ENCODE measurements around the gene IFITM1.
"Not testable (repeated sequence)": the region's sequence is repeated elsewhere in the genome, so short reads cannot be mapped to it uniquely, and the experiment has no call there.

Gene IFITM1

GRCh38 chr11:328012-328411, 14.2 kb downstream of the IFITM1 start:
- no peak for DNase-seq

DNA sequence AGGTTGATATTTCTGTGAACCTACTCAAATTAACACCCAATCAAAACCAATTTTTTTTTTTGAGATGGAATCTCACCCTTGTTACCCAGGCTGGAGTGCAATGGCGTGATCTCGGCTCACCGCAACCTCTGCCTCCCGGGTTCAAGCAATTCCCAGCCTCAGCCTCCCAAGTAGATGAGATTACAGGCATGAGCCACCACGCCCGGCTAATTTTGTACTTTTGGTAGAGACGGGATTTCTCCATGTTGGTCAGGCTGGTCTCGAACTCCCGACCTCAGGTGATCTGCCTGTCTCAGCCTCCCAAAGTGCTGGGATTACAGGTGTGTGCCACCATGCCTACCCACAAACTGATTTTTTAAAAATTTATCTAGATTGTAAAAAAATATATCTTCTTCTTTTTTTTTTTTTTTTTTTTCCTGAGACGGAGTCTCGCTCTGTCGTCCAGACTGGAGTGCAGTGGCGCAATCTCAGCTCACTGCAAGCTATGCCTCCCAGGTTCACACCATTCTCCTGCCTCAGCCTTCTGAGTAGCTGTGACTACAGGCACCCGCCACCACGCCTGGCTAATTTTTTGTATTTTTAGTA, 14.8 kb downstream of the IFITM1 start:
- DNase-seq, result not testable (repeated sequence)

DNA sequence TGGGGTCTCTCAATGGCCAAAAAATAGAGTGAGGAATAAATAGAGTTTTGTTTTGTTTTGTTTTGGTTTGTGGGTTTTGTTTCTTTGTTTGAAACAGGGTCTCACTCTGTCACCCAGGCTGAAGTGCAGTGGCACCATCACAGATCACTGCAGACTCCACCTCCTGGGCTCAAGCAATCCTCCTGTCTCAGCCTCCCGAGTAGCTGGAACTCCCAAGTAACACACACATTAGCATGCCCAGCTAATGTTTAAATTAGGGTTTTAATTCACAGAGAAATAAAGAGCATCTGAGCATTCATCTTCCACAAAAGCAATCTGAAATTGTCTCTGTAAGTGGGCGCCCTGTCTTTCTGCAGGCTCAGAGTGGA, 16.0 kb downstream of the IFITM1 start:
- no peak for DNase-seq

DNA sequence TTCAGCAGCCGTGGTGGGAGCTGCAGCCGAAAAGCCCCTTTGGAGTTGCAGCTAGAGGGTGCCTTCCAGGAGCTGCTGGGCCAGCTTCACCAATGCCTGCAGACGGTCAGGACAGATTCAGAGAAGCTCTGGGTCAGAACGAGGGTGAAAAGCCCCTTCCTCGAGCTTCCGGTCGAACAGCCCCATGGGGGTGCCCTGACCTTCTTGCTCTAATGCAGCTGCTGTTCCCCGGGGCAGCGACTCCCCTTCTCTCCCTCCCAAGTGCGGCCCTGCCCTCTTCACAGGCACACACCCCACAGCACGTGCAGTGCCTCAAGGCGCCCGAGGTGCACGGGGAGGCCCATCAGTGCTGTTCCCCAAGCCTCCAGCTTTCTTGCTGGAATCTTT, 16.5 kb downstream of the IFITM1 start:
- no peak for DNase-seq

DNA sequence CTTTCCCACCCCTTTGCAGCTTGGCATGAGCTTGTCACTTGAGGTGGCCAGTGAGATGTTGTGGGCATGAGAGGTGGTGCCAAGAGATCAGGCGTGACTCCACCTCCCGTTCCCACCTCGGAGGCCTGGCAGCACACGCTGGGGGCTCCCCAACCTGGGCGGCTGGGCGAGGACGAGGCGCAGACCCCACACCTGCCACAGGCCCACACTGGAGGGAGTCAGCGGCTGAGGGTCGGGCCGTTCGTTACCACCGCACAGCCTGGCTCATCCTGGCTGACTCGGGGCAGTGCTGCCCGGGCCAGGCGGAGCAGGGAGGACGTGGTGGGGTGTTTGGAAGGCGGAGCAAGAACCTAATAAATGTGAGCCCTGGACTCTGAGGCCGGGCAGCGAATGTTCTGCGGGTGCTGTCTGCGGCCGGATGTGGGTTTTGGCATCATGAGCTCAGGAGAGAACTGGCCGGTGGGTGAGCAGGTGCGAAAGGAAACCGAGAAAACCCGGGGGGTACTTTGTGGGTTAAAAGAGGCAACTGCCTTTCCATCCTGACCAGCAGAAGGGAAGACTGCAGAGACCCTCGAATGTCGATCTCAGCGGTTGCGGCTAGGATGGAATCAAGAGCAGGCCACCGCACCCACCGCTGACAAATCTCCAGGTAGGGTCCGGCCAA, 17.0 kb downstream of the IFITM1 start:
- no peak for DNase-seq

DNA sequence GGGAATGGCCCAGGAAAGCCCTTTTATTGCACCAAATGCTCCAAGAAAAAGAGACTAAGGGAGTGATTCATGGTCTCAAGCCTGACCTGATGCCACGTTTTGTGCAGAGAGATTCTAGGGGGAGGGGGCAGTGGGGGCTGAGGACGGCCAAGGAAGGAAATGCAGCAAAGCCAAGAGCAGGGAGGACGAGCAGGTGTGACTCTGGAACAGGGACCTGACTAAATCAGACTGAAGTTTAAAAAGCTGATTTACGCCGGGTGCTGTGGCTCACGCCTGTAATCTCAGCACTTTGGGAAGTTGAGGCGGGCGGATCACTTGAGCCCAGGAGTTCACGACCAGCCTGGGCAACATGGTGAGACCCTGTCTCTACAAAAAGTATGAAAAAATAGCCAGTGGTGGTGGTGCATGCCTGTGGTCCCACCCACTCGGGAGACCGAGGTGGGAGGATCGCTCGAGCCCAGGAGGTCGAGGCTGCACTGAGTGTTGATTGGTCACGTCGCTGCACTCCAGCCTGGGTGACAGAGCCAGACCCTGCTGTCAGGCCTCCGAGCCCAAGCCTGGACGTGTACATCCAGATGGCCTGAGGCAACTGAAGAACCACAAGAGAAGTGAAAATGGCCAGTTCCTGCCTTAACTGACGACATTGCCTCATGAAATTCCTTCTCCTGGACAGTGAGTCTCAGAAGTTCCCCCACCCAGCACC, 17.7 kb downstream of the IFITM1 start:
- no peak for DNase-seq

DNA sequence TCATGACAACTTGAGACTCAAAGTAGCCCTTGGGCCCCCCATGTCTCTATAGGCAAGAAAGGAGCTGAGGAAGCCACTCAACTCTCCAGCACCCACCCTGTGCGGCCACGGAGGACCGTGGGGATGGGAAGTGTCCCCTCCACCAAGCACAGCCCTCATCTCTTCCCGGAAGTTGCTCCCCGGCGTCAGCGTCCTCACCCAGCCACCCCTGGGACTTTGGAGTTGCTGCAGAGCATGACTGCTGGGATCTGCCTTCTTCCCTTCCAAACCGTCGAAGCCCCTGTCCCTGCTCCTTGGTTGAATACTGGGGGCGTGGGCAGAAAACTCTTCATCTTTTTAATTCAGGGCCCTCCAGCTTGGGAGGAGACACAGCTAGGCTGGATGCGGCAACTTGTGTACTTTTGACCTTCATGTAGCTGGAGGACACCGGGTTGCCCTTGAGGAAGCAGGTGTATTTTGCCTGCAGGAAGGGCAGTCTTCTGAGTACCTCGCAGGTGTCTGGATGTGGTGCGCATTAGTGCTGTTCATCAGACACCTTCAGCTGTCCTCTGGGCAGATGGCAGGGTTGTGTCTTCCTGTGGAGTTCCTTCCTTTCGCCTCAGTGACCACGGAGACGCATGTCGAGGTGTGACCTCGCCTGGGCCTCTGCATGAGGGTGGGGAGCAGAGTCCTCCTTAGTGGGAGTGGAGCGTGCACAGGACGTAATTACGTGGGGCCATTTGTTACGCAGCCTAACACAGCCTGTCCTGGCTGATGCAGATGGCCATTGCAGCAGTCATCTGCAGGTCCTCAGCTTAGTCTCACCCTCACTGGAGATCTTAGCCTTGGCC, 19.0 kb downstream of the IFITM1 start:
- DNase-seq, result no peak

DNA sequence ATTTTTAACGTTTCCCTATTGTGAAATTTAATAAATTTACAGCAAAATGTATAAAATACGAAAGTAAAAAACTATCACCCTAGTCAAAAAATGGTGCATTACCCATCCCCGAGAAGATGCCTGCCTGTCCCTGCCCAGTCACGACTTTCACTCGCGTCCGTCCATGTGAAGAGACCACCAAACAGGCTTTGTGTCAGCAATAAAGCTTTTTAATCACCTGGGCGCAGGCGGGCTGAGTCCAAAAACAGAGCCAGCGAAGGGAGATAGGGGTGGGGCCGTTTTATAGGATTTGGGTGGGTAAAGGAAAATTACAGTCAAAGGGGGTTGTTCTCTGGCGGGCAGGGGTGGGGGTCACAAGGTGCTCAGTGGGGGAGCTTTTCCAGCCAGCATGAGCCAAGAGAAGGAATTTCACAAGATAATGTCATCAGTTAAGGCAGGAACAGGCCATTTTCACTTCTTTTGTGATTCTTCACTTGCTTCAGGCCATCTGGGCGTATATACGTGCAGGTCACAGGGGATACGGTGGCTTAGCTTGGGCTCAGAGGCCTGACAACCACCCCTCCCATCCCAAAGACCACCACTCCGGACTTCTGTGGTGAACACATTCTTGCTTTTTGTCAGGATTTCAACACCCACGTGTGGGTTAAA, 19.9 kb downstream of the IFITM1 start:
- DNase-seq, result not testable (repeated sequence)

GRCh38 chr11:334264-334994, 20.6 kb downstream of the IFITM1 start:
- no peak for DNase-seq

GRCh38 chr11:335779-336658, 22.2 kb downstream of the IFITM1 start:
- no peak for DNase-seq

- no peak for DNase-seq
These were observed 22.9 kb downstream of the IFITM1 start for GRCh38 chr11:336659-337198.

- DNase-seq, result no peak
These were observed 23.9 kb downstream of the IFITM1 start for GRCh38 chr11:337711-338110.

DNA sequence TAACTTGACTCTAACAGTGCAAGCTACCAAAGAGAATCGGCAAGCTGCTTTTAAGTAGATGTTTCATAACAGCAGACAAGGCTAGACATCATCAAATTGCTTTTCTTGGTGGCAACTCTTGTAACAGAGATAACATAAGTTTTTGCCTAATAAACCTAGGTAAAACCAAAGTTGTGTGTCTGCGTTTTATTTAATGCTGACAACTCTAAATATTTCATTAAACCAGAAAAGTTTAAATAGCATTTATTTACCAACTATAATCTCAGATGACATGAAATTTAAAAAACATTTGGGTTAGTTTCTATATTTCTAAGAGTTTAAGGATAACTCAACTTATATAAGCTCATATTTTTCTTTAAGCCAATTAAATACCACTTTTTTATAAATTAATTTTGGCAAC, 26.1 kb downstream of the IFITM1 start:
- DNase-seq, result no peak

GRCh38 chr11:340539-341512, 27.0 kb downstream of the IFITM1 start:
- no peak for DNase-seq

GRCh38 chr11:342328-342727, 28.5 kb downstream of the IFITM1 start:
- DNase-seq, result no peak

DNA sequence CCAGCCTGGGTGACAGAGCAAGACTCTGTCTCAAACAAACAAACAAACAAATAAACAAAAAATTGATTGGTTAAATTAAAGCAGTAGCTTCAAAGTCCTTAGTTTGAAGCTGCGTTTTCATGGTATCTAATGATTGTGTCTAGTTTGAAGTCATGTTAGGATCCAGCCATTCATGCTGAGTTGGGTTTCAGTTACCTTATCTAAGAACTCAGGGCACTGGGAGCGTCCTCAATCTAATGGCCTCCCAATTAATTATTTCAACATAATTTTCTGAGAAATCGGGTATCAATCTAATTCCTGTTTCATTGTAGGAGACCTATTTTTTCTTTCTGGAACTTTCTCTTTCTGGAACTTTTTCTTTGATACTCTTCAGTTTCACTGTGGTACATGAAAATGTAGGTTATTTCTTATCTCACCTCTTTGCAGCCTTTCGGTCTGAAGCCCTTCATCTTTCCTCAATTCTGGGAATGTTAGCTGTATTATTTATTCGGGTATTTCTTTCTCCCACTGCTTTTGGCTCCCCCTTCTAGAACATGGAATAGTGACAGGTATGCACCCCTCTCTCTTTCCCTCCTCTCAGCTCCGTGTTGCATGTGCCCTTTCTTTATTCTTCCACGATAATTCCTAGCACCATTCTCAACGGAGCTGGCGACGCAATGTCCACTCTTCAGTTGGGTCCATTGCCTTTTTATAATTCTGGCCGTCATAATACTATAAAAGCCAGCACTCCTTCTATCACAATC, 31.2 kb downstream of the IFITM1 start:
- DNase-seq, result no peak

DNA sequence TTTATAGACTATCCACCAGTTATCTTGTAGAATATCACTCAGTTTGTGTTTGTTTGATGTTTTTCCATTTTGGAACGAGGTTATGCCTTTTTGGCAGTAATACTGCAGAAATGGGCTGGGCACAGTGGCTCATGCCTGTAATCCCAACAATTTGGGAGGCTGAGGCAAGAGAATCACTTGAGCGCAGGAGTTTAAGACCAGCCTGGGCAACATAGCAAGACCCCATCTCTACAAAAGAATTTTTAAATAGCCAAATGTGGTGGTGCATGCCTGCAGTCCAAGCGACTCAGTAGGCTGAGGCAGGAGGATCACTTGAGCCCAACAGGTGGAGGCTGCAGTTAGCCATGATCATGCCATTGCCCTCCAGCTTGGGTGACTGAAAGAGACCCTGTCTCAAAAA, 32.7 kb downstream of the IFITM1 start:
- DNase-seq, result no peak

DNA sequence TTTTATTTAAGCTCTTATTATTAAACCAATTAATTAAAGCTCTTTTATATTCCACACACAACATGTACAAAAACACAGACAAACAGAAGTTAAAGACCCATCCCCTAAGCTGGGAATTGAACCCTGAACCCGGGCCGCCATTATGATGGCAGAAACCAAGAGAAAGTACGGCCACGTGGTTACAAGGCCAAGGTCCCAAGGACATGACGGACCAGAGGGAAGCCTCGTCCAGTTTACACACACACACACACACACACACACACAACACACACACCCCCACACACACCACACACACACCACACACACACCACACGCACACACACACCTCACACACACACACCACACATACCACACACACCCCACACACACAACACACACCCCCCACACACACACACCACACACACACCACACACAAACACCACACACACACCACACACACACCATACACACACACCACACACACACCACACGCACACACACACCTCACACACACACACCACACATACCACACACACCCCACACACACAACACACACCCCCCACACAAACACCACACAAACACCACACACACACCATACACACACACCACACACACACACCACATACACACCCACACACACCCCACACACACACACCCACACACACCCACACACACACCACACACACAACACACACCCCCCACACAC, 35.6 kb downstream of the IFITM1 start:
- DNase-seq, result not testable (repeated sequence)

Data from stimulated activated CD4-positive, alpha-beta T cell treated with anti-CD3 and anti-CD28 coated beads, Interleukin-2, amount 100 ng/mL, for 24 hours (primary cell).